Activated CD4-positive, alpha-beta T cell treated with anti-CD3 and anti-CD28 coated beads, Interleukin-2, amount 50 U/mL, for 1 hour (primary cell): ENCODE measurements around the gene RNF144B.

Source experiments
- DNase-seq: peaks from one replicate; pipeline ENCODE4 v3.0.0-alpha.2; 2020

RNF144B gene

DNA sequence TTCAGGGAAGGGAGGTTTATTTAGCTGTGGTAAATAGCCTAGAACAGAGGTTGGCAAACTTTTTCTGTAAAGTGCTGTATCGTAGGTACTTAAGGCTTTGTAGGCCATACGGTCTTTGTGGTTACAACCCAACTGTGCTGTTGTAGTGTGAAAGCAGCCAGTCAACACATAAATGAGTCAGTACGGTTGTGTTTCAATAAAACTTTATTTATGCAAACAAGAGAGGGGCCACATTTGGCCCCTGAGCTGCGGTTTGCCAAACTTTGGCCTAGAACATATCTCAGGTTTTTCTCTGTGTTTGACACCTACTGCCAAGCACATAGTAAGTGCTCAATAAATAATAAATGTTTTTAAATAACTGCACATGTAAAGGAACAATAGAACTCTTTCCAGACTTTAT, 102.2 kb downstream of the RNF144B start:
- DNase-seq: no peak

DNA sequence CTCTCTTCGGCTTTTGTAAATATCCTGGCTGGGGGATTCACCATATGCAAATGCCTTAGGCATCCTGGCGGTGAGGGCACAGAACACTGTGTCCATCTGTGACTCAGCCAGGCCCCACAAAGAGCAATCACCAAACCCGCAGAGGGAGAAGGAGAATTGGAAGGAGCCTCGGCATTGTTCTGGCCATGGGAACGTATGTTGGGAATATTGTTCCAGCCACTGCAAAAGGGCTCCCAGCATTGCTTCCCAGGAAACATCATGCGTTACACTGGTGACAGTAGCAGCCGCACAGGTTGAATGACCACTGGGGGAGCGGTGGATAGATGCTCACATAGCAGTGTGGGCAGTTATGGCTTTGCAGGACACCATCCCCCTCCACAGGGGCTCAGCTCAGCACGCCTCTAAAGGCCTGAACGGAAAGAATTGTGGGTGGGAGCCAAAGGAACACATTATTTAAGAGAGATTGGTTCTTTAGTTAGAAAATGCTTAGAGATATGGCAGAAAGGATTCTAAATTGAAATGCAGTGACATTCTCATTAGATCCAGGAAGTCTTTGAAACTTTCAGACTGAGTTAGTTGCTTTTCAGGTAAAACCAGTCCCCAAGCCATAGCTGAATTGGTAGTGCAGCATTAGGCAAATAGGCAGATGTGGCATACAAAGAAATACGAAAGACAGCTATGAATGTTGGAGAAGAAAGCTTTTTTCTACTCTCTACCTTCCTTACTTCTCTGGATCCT, 104.3 kb downstream of the RNF144B start:
- no peak for DNase-seq

DNA sequence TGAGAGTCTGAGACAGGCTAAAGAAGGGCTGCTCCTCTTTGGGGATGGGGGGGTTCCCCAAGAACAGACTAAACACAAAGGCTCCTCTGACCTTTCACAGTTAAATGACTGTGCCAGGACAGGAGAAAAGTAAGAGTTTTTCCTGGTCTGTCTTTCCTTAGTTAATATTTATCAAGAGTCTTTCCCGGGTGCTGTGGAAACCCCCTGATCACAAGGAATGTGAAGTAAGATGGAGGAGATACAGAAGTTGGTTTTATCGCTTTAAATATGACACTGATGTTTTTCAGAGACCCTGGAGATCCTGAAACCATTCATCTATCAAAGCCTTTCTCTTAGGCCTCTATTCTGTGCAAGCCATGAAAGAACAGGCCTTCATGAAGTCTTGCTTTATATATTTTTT, 105.8 kb downstream of the RNF144B start:
- no peak for DNase-seq

DNA sequence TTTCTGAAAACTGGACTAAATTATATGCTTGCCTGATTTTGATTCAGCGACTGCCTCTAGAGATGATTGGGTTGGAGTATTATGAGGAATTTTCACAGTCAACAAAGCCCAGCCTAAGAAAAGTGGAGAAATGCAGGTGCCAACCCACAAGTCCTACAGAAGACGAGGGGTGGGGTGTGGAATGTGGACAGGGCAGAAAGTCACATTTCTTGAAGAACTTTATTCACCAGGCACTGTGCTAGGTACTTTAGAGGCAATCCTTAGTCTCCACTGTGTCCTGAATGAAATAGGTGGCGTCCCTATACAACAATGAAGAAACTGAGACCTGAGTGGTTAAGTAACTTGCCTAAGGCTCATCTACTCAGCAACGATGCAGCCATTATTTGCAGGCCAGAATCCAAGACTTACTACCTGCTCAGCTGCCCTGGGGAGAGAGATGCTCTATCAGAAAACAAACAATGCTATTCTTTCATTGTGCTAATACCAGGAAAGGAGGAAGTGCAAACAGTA, 106.3 kb downstream of the RNF144B start:
- no peak for DNase-seq

DNA sequence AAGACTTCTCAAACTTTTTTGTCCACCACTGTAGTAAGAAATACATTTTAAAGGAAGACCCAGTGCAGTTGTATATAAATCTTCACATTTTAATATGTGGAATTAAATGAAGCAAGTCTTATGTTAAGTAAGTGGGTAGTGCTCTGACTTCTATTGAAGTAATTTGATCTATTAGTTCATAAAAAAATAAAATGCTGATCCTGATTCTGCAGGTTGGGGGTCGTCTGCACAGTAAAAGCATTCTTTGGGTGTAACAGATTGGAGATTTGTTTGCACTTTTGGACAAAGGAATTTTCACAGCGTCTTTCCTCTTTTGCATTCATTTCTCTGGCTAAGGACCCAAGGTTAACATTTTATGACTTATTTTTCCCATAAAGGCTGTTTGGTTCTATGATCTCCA, 106.8 kb downstream of the RNF144B start:
- no peak for DNase-seq

DNA sequence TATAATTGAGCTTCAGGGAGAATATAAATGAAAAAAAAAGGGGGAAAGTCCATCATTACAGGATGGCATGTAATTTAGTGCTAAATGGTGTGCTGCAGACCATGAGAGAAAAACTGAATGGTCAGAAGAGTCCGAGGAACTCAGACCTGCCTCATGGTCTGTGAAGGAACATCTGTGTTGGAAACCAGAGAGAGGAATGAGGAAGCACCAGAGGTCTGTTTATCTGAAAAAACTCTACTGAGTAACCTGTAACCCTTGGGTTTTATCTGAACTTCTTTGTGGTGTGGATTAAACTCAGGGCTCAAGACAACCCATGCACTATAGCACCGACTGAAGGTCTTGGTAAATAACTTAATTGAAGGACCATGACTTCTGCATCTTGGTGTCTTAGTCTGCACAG, 108.1 kb downstream of the RNF144B start:
- no peak for DNase-seq

DNA sequence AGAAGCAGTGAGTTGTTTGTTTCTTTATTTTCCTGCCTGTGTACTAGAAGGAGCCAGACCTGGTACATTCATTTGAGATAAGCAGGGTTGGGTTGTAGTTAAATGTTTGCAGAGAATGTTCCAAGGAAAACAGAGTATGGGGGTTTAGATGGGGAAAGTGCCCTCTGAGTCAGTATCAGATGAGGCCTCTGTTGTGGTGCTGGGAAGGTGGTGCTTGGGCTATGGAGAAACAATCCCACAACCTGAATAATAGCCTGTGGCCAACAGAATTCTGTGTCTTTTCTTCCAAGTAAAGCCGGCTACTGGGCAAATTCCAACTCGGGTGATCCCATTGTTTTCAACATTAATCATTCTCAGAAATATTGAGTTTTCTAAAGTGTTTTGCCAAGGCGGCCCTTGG, 109.3 kb downstream of the RNF144B start:
- no peak for DNase-seq

DNA sequence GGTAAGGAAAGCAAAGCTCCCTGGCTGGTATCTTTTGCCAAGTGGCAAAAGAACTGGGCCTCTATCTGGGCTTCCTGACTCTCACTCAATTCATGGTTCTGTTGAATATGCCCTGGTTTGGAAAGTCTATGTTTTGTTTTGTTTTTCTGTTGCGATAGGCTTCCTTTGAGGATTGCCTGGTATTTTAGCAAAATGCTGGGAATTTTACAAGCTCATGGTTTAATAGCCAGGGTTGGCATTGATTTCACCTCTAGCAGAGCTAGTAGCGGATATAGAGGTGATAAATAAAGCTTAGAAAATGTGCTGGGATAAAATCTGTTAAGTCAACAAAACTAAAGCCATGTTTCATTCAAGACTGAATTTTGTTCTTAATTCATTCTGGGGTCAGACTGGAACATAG, 109.9 kb downstream of the RNF144B start:
- no peak for DNase-seq

DNA sequence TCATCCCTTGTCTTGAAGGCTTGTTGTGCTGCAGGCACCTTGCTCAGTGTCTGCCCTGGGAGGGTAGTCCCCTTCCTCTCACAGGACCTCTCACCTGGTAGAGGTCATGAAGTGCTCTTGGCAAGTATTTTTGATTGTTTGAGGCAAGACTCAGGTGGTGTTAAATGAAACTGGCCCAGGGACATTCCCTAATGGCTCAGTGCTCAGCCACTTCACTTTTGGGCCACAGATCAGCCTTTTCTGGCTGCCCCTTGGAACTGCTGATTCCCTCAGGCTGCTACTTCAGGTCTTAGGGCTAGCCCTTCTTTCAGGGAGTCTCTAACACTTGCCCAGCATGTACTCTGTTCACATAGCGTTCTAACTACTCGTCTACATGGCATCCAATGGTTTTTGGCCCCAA, 111.3 kb downstream of the RNF144B start:
- DNase-seq: no peak

DNA sequence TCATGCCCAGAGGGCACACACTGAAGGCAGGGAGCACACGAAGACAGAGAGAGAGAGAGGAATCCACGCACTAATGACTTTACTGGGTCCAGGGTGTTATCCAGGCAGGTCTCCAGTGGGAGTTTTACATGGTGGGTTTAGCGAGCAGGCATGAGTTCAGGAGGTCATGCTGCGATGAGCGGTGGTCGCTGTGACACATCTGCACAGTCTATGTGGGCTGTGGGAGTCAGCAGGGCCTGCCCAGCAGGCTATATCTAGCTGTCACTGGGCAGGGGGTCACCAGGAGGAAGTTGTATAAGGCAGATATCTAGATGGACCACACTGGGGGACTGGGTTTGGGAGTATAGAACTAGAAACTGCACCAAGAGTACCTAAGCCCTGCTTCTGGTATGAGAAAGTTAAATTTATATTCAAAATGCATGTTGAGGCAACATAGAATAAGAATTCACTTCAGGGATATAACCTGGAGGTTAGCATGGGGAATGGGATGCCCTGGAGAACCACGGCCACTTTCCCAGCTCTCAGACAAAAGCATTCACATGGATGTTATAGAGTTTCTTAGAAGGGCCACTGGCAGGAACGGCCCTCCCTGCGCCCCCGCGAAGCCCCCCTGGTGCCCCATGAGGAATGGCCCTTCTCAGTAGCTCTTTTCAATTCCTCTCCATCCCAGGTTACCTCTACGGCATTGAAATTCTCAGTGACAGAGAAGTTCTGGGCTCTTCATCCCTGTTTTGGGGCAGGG, 113.9 kb downstream of the RNF144B start:
- no peak for DNase-seq

DNA sequence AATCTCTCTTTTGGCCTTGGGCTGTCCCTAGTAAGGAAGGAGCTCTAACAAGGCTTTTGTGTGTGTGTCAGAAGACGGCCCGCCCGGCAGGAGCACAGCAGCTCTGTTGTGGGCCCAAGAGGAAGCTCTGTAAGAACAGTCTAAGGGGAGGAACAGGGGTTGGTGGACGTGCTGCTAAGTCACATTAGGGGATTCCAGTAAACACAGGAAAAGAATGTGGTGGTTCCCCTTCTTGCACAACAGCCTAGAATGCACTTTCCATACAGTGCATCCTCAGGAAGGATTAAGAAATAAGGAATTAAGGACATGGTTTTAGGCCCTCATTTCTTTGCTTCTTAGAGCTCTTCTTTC, 114.5 kb downstream of the RNF144B start:
- DNase-seq: no peak

DNA sequence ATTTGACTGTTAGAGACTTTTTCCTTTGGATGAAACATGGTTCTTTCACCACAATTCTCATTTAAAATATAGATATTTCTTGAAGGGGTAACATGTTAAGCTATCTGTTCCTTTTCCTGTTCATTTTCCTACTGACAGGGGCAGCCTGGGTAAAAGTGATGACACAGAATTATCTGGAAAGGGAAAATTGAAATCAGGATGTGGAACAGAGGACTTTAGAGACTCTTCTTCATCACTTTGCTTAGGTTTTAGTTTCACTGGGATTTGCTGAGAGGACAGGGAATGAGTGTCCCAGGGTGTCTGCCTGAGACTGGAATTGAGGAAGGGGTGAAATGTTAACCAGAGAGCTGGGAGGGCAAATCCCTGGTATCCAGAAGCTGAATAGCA, 116.0 kb downstream of the RNF144B start:
- no peak for DNase-seq

DNA sequence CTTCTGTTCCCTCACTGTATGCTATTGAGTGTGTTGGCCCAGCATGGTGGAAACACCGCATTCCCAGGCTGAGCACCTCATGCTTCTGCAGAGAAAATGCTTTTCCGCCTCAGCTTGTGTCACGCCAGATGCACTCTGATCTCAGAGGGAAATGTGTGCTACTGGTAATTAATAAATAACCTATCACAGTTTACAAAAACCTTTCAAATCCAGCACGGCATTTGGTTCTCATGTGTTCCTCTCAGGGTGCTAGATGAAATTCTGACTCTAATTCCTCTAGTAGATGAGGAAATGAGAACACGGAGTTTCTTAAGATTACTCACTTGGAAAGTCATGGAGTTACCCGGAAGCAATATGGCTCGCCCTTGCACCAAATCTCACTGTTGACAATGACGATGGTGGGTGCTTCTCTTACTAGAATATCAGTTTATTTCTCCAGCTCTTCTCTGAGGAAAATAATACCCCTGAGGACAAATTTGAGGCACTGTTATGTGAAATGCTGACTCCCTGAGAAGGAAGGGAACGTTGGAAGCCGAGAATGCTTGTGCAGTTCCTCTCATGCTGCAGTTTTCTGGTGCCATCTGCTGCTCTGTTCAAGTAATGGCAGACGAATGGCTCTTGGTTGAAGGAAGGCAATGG, 116.6 kb downstream of the RNF144B start:
- DNase-seq: peak; percentile 5

DNA sequence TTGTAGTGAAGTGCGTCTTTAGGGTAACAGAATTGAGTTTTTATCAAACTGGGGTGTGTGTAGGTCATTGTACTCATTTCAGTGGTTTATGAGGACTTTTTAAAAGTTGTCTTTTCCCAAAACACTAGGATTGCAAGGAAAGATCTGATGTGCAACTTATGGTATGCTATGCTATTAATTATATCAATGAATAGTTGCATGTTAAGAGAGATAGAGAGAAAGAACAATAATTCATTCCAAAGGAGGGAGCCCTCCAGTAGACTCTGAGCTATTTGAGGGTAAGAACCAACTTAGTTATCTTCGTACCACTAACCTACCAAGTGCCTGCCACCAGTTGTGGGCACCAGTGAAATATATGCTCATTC, 117.1 kb downstream of the RNF144B start:
- no peak for DNase-seq

DNA sequence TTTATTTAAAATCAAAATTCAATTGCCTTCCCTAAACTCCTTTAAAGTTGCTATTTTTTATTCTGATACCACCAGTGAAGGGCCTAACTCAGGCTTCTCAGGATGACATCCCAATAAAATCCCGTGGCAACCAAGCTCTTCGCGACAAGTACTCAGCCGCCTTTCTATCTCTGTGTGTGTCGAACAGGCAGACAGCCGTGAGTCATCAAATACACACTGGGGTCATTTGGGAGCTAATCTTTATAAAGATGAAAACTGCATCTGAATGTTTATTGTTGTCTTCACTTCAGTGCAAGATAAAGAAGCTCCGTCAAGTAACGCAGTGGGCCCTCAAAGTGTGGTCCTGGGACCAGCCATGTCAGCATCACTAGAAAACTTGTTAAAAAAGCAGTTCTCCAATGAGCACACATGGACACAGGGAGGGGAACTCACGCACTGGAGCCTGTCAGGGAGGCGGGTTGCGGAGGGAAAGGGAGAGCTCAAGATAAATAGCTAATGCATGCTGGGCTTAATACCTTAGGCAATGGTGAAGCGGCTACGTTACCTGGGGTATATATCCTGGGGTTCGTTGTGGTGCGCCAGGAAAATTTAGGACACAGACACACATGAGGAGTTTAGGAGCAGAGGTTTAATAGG, 119.3 kb downstream of the RNF144B start:
- DNase-seq: no peak

DNA sequence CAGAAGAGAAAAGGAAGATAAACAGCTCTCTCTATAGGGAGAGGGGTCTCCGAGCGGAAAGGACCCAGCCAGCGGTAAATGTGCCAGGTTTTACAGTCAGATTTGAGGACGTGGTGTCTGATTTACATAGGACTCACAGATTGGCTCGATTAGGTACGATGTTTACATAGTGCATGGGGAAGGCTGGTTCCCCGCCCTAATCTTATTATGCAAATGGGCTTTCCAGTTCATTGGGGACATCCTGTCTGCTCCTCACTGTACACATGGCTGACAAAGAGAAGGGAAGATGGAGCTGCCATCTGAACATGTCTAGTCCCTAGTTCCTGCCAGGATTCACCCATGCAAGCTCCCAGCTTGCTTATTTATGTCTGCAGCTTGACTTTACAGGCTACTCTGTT, 119.9 kb downstream of the RNF144B start:
- DNase-seq: no peak

DNA sequence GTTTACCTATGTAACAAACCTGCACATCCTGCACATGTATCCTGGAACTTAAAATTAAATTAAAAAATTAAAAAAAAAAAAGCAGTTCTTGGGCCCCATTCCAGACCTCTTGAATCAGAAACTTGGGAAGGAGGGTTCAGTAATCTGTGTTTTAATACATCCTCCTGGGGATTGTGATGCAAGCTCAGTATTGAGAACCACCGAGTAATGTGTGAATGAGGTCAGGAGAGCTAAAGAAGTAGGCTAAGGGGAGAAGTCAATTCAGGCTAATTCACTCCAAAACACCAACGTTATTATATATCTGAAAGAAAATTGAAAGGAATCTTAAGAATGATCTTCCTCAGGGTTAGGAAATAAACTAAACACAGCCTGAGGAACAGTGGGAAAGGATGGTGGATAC, 120.4 kb downstream of the RNF144B start:
- DNase-seq: no peak

DNA sequence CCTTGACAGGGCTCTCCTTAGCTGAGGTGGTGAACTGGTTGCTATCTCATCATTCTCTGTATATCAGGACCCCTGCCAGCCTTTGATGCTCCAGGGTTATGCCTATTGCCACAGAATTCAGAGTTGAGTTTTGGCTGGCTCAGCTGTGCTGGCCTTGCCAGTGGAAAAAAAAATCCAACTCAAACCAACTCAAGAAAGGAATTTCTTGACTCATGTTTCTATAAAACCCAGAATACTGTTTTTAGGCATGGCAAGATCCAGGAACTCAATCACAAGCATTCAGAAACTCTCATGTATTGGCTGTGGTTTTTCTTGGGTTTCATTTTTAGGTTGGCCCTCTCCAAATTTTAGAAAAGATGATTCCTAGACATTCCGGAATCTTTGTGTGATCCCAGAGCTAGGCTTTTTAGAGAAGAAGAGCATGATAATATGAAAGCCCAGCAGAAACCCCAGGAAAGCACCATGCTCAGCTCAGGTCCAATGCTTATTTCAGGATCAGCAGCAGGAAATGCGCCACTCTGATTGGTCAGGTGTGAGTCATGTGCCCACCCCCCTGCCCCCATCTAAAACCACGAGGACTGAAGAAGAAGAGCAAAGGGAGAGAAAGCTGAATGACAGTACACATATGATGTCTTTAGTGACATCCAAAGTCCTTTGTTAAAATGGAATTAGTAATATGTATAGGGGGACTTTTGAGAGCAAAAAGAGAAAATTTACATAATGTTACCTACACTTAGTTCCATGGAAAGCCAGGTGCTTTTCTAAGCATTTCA, 122.9 kb downstream of the RNF144B start:
- DNase-seq: no peak

DNA sequence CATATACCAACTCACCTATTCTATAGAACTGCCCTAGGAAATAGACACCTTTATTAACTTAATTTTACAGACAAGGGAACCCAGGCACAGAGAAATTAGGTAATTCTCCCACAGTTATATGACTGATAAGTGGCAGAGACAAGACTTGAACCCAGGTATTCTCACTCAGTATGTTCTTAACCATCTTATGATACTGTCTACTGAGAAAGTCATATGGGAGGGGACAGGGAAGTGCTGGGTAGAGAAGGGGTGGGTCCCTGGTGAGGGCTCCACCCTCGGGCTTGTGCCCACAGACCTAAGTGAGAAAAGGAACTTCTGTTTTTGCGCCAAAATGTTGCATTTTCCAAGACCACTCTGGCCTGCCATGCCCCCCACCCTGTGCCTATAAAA, 123.5 kb downstream of the RNF144B start:
- no peak for DNase-seq

DNA sequence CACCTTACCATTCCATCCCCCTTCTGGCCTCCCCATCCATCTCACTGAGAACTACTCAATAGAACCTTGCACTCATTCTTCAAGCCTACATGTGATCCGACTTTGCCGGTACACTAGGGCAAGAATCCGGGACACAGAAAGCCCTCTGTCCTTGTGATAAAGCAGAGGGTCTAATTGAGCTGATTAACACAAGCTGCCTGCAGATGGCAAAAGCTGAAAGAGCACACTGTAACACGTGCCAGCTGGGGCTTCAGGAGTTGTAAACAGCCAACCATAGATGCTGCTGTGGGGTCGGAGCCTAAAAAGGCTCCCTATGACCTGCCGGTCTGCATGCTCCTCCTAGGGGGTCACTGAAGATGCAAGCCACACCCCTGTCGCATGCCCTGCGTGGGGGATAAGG, 124.1 kb downstream of the RNF144B start:
- DNase-seq: no peak

DNA sequence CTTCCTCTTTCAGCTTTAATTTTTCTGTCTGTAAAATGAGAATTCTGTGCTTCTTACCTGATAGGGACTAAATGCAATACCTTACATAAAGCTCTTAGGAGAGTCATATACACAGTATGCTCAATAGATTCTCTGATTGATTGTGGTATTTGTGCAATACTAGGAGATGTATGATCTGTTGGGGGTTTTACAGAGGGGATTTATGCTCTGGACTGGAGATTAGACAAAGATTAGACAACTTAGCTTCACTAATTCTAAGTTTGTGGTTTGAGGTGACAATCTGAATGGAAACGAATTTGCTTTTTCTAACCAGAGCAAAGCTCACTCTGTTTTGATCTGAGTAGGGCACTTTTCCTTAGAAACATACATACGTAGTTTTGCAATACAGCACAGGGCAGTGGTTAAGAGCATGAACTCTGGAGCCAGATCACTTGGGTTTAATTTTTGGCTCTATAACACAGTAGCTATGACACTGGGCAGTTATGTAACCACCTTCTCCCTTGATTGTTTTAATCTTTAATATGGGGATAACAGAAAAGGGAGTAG, 126.2 kb downstream of the RNF144B start:
- DNase-seq: no peak

DNA sequence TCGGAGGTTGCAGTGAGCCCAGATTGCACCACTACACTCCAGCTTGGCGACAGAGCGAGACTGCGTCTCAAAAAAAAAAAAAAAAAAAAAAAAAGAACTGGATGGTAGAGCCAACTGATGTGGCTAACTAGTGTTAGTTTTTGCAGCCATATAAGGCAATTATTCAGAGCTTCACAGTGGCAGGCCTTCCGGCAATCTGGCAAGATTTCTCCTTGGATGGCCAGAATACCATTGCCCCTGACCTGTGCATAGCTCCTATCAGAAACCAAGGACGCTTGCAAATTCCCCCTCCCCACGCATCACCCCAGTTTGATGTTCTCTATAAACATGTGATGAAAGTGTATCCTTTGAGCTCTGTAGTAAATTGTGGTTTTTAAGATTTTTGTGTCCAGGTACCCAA, 127.0 kb downstream of the RNF144B start:
- no peak for DNase-seq

DNA sequence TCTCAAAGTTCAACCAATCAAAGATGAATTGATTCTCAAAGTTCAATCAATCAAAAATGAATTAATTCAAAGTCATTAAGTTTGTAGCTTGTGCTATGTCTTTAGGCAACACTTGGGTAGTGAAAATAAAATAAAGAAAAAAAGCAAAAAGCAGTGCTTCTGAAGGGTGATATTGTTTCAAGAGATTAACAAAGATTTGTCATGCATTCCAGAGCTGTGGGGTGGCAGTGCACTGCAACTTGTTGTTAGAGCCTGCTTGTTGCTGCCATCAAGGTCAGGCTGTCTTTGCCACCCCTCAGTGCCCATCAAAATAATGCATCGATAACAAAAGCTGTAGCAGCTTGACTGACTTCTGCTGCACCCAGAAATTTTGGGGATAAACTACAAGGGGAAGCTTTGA, 128.6 kb downstream of the RNF144B start:
- no peak for DNase-seq
